Measurements from ENCODE around the gene ASPDH.
A peak's percentile ranks its signal among the peaks of the same experiment; 100 is the strongest.

ASPDH gene

DNA sequence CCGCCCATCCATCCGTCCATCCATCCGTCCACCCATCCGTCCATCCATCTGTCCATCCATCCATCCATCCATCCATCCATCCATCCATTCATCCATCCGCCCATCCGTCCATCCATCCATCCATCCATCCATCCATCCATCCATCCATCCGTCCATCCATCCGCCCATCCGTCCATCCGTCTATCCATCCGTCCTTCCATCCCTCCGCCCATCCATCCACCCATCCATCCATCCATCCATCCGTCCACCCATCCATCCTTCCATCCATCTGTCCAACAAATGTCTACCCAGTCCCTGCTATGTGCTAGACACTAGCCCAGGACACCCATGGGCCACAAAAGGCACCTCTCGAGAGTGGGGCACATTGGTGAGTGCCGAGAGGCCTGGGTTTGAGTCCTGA is 38.8 kb upstream of the ASPDH start:
- no peak for DNase-seq (ENCODE audit: low read depth in 1 of 2, low spot score in 1 of 2)
- in situ Hi-C loops (cut with HindIII; ENCODE audit: low pct_unique_long_range_greater_than_20kb, low sequenced_read_pairs) = no loop called here
- no peak for TF ChIP-seq JUND (IDR thresholded peaks at IDR 0.05; ENCODE audit: low read depth)

- in situ Hi-C loops (cut with HindIII; ENCODE audit: low pct_unique_long_range_greater_than_20kb, low sequenced_read_pairs) = no loop called here
- TF ChIP-seq JUND (IDR thresholded peaks at IDR 0.05; ENCODE audit: low read depth) = no peak
These were observed 38.0 kb upstream of the ASPDH start for GRCh38 chr19:50551715-50552187.

DNA sequence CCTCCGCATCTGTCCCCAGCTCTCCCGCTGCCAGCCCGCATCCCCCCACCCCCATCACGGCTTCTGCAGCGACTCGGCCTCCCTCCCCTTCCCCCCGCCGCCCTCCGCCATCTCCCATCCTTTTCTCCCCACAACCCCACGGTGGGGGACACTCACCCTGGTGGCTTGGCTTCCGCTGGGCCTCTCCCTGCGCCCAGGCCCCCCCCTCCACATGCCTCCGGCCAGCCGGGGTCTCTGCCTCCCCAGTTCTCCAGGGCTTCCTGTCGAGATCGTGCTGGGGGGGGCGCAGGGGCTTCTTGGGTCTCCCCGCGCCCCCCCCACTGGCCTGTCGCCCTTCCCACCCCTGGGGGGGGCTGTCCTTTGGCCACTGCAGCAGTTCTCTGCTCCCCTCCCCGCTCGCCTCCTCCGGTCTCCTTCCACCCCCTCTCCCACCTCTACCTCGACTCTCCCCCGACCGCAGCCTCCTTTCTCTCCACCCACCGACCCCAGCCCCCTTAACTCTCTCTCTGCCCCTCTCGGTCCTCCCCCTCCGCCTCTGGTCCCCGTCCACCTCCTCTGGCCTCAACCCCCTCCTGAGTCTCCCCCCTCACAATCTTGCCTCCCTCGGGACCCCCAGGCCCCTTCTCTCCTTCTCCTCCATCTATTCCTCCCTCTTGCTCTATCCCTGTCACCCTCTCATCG is 37.5 kb upstream of the ASPDH start:
- TF ChIP-seq JUND (IDR thresholded peaks at IDR 0.05; ENCODE audit: low read depth) = no peak
- no peak for DNase-seq (ENCODE audit: low read depth in 1 of 2, low spot score in 1 of 2)
- in situ Hi-C loops (cut with HindIII; ENCODE audit: low pct_unique_long_range_greater_than_20kb, low sequenced_read_pairs) = no loop called here

More at GRCh38 chr19:50551715-50552187, 38.0 kb upstream of the ASPDH start:
- DNase-seq (ENCODE audit: low read depth in 1 of 2, low spot score in 1 of 2) = peak in 1 of 2 experiments; percentile 24

DNA sequence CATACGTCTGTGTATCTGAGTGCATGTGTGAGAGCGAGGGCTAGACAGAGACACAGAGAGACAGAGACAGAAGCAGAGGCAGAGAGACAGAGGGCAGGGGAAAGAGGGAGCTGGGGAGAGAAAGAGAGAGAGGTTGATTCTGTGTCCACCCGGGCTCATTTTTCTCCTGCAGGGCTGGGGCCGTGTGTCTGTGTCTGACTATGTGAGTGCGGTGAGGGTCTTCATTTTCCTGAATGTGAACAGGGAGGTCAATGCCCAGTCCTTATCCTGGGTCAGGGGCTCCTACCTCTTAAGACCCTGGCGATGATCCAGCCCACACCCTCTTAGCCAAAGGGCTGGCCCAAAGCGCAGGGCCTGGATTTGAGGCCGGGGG is 36.9 kb upstream of the ASPDH start:
- DNase-seq (ENCODE audit: low read depth in 1 of 2, low spot score in 1 of 2) = no peak
- in situ Hi-C loops (cut with HindIII; ENCODE audit: low pct_unique_long_range_greater_than_20kb, low sequenced_read_pairs) = no loop called here
- TF ChIP-seq JUND (IDR thresholded peaks at IDR 0.05; ENCODE audit: low read depth) = no peak

DNA sequence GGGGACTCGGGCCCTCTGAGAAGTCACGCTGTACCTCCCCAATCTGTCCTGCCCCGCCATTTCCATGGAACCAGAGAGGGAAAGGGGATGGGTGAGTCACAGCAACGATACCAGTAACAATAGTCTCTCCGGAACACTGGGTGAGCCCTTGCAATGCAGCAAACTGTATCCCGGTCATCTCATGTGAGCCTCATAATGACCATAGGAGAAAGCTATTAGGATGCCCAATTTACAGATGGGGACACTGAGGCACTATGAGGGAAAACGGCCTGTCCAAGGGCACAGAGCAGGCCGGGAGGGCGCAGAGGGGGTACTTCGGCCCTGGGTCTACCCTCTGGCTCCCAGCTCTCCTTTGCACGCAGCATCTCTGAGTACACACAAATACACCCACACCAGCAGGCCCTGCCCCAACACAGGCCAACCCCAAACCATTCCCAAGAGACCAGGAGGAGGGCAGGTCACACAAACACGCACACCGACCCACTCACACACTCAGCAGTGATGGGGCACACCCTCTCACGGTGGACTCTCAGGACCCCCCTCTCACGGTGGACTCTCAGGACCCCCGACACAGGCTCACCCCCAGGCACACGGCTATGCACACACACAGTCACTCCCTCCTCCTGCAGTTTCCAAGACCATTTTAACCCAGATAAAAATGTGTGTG is 36.3 kb upstream of the ASPDH start:
- in situ Hi-C loops (cut with HindIII; ENCODE audit: low pct_unique_long_range_greater_than_20kb, low sequenced_read_pairs) = no loop called here
- DNase-seq (ENCODE audit: low read depth in 1 of 2, low spot score in 1 of 2) = no peak
- TF ChIP-seq JUND (IDR thresholded peaks at IDR 0.05; ENCODE audit: low read depth) = no peak

DNA sequence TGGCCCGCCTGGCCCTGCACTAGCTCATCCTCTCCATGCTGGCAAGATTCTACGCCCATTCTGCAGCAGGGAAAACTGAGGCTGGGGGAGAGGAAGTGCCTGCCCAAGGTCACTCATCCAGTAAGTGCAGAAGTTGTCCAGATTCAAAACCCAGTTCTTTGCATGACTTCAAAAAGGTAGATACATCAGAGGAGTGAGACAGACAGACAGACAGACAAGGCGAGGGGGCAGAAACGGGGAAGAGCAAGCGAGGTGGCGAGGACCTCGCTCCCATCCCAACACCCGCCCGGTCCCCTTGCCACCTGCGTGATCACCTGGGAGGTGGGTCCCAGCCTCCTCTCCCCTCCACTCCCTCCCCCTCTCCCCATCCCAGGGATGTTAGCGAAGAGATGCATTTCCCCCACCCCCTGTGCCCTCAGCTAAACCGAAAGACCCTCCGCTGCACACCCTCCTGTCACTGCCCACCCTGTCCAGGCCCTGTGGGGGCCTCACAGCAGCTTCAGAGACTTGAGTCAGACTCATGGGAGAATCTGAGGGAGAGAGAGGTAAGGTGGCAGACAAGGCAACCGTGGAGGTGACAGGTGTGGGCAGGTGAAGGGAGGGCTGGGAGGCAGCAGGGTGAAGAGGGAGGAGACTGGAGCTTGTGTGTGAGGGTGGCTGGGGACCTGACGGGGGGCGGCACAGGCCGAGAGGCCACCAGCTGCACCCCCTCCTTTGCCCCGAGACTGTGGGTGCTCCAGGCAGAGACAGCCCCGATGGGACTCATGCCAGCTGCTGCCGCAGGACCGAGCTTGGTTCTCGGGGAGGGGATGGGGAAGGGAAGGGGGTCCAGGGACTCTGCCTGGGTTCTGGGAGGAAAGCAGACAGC is 35.6 kb upstream of the ASPDH start:
- no peak for DNase-seq (ENCODE audit: low read depth in 1 of 2, low spot score in 1 of 2)
- no peak for TF ChIP-seq JUND (IDR thresholded peaks at IDR 0.05; ENCODE audit: low read depth)
- in situ Hi-C loops (cut with HindIII; ENCODE audit: low pct_unique_long_range_greater_than_20kb, low sequenced_read_pairs) = no loop called here

GRCh38 chr19:50548191-50549058 is 34.7 kb upstream of the ASPDH start:
- no peak for TF ChIP-seq JUND (IDR thresholded peaks at IDR 0.05; ENCODE audit: low read depth)
- in situ Hi-C loops (cut with HindIII; ENCODE audit: low pct_unique_long_range_greater_than_20kb, low sequenced_read_pairs) = no loop called here
- DNase-seq (ENCODE audit: low read depth in 1 of 2, low spot score in 1 of 2) = no peak

- in situ Hi-C loops (cut with HindIII; ENCODE audit: low pct_unique_long_range_greater_than_20kb, low sequenced_read_pairs) = no loop called here
- no peak for DNase-seq (ENCODE audit: low read depth in 1 of 2, low spot score in 1 of 2)
- TF ChIP-seq JUND (IDR thresholded peaks at IDR 0.05; ENCODE audit: low read depth) = no peak
These were observed 33.9 kb upstream of the ASPDH start for GRCh38 chr19:50547385-50548190.

GRCh38 chr19:50546527-50547221 is 33.0 kb upstream of the ASPDH start:
- DNase-seq (ENCODE audit: low read depth in 1 of 2, low spot score in 1 of 2) = no peak
- no peak for TF ChIP-seq JUND (IDR thresholded peaks at IDR 0.05; ENCODE audit: low read depth)
- in situ Hi-C loops (cut with HindIII; ENCODE audit: low pct_unique_long_range_greater_than_20kb, low sequenced_read_pairs) = no loop called here

GRCh38 chr19:50542943-50543342 is 29.2 kb upstream of the ASPDH start:
- in situ Hi-C loops (cut with HindIII; ENCODE audit: low pct_unique_long_range_greater_than_20kb, low sequenced_read_pairs) = no loop called here
- no peak for TF ChIP-seq JUND (IDR thresholded peaks at IDR 0.05; ENCODE audit: low read depth)
- DNase-seq (ENCODE audit: low read depth in 1 of 2, low spot score in 1 of 2) = no peak

- in situ Hi-C loops (cut with HindIII; ENCODE audit: low pct_unique_long_range_greater_than_20kb, low sequenced_read_pairs) = no loop called here
- peak; percentile 82 to 88 for DNase-seq (ENCODE audit: low read depth in 1 of 2, low spot score in 1 of 2)
- TF ChIP-seq JUND (IDR thresholded peaks at IDR 0.05; ENCODE audit: low read depth) = no peak
These were observed 24.1 kb upstream of the ASPDH start for GRCh38 chr19:50537769-50538230.
